ENCODE measurements around the gene BBS9.

- TF ChIP-seq EZH2 (IDR thresholded peaks at IDR 0.05; ENCODE audit: low read length, unreplicated experiment) (no peak), CTCF (conservative IDR thresholded peaks at IDR 0.05; ENCODE audit: low read depth, low read length) (no peak)
These were observed 315.1 kb downstream of the BBS9 start for GRCh38 chr7:33444511-33444910.
